Mesendoderm (in vitro differentiated cells): ENCODE results near the gene CENPS.

Experiments used
- DNase-seq: peaks from one replicate; pipeline ENCODE4 v3.0.0; 2013
- H2AK5ac ChIP-seq: 2 replicates; pipeline ENCODE4 v1.6.1; 2013; ENCODE audit warnings: low read length, inconsistent platforms
- H2BK120ac ChIP-seq: 2 replicates; pipeline ENCODE4 v1.6.1; 2013; ENCODE audit warnings: low read depth, mild to moderate bottlenecking, low read length, moderate library complexity, mixed read lengths
- H2BK15ac ChIP-seq: replicated peaks from 2 replicates; pipeline ENCODE4 v1.6.1; 2013; ENCODE audit warnings: low read depth, mild to moderate bottlenecking, moderate library complexity
- H2BK5ac ChIP-seq: 2 replicates; pipeline ENCODE4 v1.6.1; 2013; ENCODE audit warnings: low read length, inconsistent platforms
- H3K18ac ChIP-seq: 2 replicates; pipeline ENCODE4 v1.6.1; 2013; ENCODE audit warnings: mild to moderate bottlenecking, low read length, mixed read lengths
- H3K23ac ChIP-seq: one replicate; pipeline ENCODE4 v1.6.1; 2013; ENCODE audit warnings: low read length
- H3K27ac ChIP-seq: 2 replicates; pipeline ENCODE4 v1.5.1; 2013; ENCODE audit warnings: low read depth, mild to moderate bottlenecking, inconsistent platforms, low read length, moderate library complexity
- H3K27me3 ChIP-seq: 2 replicates; pipeline ENCODE4 v1.6.1; 2013; ENCODE audit warnings: low read length, control low read depth, mild to moderate bottlenecking, inconsistent platforms; ENCODE audit not compliant: insufficient read depth, poor library complexity
- H3K36me3 ChIP-seq: 2 replicates; pipeline ENCODE4 v1.6.1; 2013; ENCODE audit warnings: low read length, inconsistent platforms; ENCODE audit not compliant: control insufficient read depth, insufficient read depth
- H3K4ac ChIP-seq: one replicate; pipeline ENCODE4 v1.6.1; 2013; ENCODE audit warnings: low read depth, mild to moderate bottlenecking, low read length, moderate library complexity
- H3K4me1 ChIP-seq: 2 replicates; pipeline ENCODE4 v1.6.1; 2013; ENCODE audit warnings: low read depth, low read length, inconsistent platforms; ENCODE audit not compliant: control insufficient read depth
- H3K4me2 ChIP-seq: 2 replicates; pipeline ENCODE4 v1.6.1; 2013; ENCODE audit warnings: low read length
- H3K4me3 ChIP-seq: 2 replicates; pipeline ENCODE4 v1.5.1; 2013; ENCODE audit warnings: mild to moderate bottlenecking, low read length
- H3K56ac ChIP-seq: one replicate; pipeline ENCODE4 v1.6.1; 2013; ENCODE audit warnings: low read length
- H3K79me1 ChIP-seq: 2 replicates; pipeline ENCODE4 v1.6.1; 2013; ENCODE audit warnings: low read length, inconsistent platforms
- H3K79me2 ChIP-seq: 2 replicates; pipeline ENCODE4 v1.6.1; 2013; ENCODE audit warnings: mild to moderate bottlenecking, low read length; ENCODE audit not compliant: control insufficient read depth, insufficient read depth
- H3K9ac ChIP-seq: 2 replicates; pipeline ENCODE4 v1.6.1; 2013; ENCODE audit warnings: low read length, inconsistent platforms
- H4K5ac ChIP-seq: one replicate; pipeline ENCODE4 v1.6.1; 2013; ENCODE audit warnings: low read length
- H4K8ac ChIP-seq: one replicate; pipeline ENCODE4 v1.6.1; 2013; ENCODE audit warnings: low read depth, mild to moderate bottlenecking, control low read depth, low read length, moderate library complexity
- WGBS: extraction: QIAGEN DNeasy Blood & Tissue Kit; methylation state at CpG from one replicate; pipeline ENCODE4 v1.1.7; 2013; ENCODE audit warnings: low lambda C conversion rate, missing lambda C conversion rate; ENCODE audit not compliant: insufficient coverage; ENCODE audit errors: extremely low coverage; 5-methylcytosine and 5-hydroxymethylcytosine counted together

The CENPS gene

DNA sequence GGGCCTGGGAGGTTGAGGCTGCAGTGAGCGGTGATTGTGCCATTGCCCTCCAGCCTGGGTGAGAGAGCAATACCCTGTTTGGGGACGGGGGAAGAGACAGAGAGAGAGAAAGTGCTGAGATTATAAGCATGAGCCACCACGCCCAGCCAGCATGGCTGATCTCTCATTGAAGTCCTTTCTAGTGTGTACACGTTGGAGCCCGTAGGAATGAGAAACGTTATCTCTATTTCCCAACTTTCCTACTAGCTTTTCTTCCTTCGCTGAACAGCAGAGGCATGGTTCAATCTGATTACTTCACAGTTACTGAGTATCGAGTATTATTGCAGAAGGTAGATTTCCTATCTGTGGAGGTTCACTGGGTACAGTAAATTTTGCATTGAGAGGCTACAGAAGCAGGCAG, 49.1 kb downstream of the CENPS start:
- no peaks in the 10 kb centered on the region for H3K4me1 ChIP-seq
- H3K36me3 ChIP-seq, result no peaks in the 10 kb centered on the region
- H2AK5ac ChIP-seq, result no peak overlapping the region
- no peak overlapping the region for H3K4me2 ChIP-seq
- no peak overlapping the region for H3K18ac ChIP-seq
- no peak overlapping the region for H4K8ac ChIP-seq
- no peaks in the 10 kb centered on the region for H3K27me3 ChIP-seq
- peaks cover 20% of the 10 kb centered on the region for H3K79me2 ChIP-seq
- H3K9ac ChIP-seq, result no peak overlapping the region
- H3K4ac ChIP-seq, result no peak overlapping the region
- no peak overlapping the region for H3K27ac ChIP-seq
- no peak overlapping the region for H3K23ac ChIP-seq
- H2BK120ac ChIP-seq, result no peak overlapping the region
- H2BK15ac ChIP-seq, result no peak overlapping the region
- no peak overlapping the region for H3K4me3 ChIP-seq
- no peak for DNase-seq
- no peak overlapping the region for H4K5ac ChIP-seq
- peaks cover 8% of the 10 kb centered on the region for H3K79me1 ChIP-seq
- H3K56ac ChIP-seq, result no peak overlapping the region
- no peak overlapping the region for H2BK5ac ChIP-seq
- no CpG with 5 or more reads among the region's 8 CpGs for WGBS

DNA sequence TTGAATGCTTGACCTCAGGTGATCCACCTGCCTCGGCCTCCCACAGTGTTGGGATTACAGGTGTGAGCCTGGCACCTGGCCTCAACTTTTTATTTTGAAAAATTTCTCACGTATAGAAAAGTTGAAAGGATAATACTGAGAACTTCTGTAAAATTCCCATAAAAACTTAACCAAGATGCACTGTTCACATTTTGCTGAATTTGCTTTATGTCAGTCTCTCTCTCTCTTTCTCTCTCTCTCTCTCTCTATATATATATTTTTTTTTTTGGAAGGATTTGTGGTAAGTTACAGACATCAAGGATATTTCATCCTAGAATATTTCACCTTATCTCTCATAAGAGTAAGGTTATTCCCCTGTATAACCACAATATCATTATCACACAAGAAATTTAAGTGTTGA, 50.4 kb downstream of the CENPS start:
- Histone ChIP-seq H3K23ac (no peak overlapping the region), H2BK5ac (no peak overlapping the region), H4K8ac (no peak overlapping the region), H2AK5ac (no peak overlapping the region), H3K4me3 (no peak overlapping the region), H3K18ac (no peak overlapping the region), H4K5ac (no peak overlapping the region), H3K9ac (no peak overlapping the region), H3K79me1 (peaks cover 10% of the 10 kb centered on the region), H3K79me2 (peaks cover 23% of the 10 kb centered on the region), H3K4me1 (no peaks in the 10 kb centered on the region), H3K27ac (no peak overlapping the region), H3K56ac (no peak overlapping the region), H2BK15ac (no peak overlapping the region), H3K4ac (no peak overlapping the region), H3K27me3 (no peaks in the 10 kb centered on the region), H3K36me3 (no peaks in the 10 kb centered on the region), H2BK120ac (no peak overlapping the region), H3K4me2 (no peak overlapping the region)
- no peak for DNase-seq
- WGBS, result no CpG with 5 or more reads among the region's 2 CpGs

DNA sequence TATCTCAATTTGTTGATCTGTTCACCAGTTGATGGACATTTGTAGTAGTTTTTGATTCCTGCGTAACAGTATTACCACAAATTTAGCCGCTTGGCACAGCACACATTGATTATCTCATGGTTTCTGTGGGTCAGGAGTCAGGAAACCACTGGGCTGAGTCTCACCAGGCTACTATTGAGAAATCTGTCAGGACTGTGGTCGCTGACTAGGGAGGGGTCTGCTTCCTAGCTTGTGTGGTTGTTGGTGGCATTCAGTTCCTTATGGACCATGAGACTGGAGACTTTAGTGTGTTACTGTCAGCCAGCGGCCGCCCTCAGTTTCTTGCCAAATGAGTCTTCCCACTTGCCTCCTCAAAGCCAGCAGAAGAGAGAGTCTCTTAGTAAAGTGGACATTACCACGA, 54.3 kb downstream of the CENPS start:
- Histone ChIP-seq H3K56ac (no peak overlapping the region), H2AK5ac (no peak overlapping the region), H3K23ac (no peak overlapping the region), H3K4me2 (no peak overlapping the region), H3K79me2 (peaks cover 12% of the 10 kb centered on the region), H4K8ac (no peak overlapping the region), H3K18ac (no peak overlapping the region), H3K27me3 (no peaks in the 10 kb centered on the region), H3K4me1 (no peaks in the 10 kb centered on the region), H2BK15ac (no peak overlapping the region), H3K4ac (no peak overlapping the region), H4K5ac (no peak overlapping the region), H3K27ac (no peak overlapping the region), H3K9ac (no peak overlapping the region), H3K36me3 (no peaks in the 10 kb centered on the region), H3K79me1 (peaks cover 5% of the 10 kb centered on the region), H2BK5ac (no peak overlapping the region), H3K4me3 (no peak overlapping the region), H2BK120ac (no peak overlapping the region)
- DNase-seq, result no peak
- no CpG with 5 or more reads among the region's 6 CpGs for WGBS

DNA sequence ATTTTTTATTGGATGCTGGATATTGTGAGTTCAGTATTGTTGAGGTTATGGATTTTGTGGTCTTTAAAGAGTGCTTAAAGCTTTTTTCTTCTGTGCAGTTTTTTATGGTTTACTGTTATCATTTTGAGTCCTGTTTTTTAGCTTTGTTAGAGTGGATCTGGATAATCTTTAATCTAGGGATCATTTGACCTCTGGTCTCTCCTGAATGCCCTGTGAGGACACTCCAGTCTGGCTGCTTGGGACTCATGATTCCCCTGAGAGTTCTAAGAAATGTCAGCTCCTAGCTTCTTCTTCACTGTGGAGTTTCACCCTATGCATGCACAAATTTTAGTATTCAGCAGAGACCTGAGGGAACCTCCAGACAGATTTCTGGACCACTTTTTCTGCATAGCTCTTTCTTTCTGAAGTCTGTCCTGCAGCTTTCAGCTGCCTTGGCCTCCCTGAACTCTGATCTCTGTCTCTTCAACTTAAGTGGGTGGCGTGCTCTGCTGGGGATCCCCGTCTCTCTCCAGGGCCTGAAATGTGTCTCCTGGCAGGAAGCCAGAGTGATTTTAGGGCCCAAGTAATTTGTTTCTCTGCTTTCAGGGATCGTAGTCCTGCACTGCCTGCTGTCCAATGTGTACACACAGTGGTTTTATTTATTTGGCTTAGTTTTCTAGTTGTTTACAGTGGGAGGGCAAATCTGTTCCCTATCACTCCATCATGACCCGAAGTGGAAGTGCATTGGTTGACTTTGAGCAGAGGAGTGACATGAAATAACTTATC, 59.2 kb downstream of the CENPS start:
- no peak overlapping the region for H3K4me3 ChIP-seq
- H3K18ac ChIP-seq, result no peak overlapping the region
- no peak overlapping the region for H3K56ac ChIP-seq
- no peaks in the 10 kb centered on the region for H3K4me1 ChIP-seq
- H3K27ac ChIP-seq, result no peak overlapping the region
- H3K79me2 ChIP-seq, result peaks cover 21% of the 10 kb centered on the region
- H4K5ac ChIP-seq, result no peak overlapping the region
- peaks cover 14% of the 10 kb centered on the region for H3K79me1 ChIP-seq
- no peak overlapping the region for H3K4ac ChIP-seq
- H4K8ac ChIP-seq, result no peak overlapping the region
- no peak overlapping the region for H2BK5ac ChIP-seq
- no peak overlapping the region for H3K9ac ChIP-seq
- no peaks in the 10 kb centered on the region for H3K36me3 ChIP-seq
- H2BK15ac ChIP-seq, result no peak overlapping the region
- WGBS, result no CpG with 5 or more reads among the region's 4 CpGs
- H3K23ac ChIP-seq, result no peak overlapping the region
- no peak for DNase-seq
- no peaks in the 10 kb centered on the region for H3K27me3 ChIP-seq
- H3K4me2 ChIP-seq, result no peak overlapping the region
- no peak overlapping the region for H2AK5ac ChIP-seq
- no peak overlapping the region for H2BK120ac ChIP-seq

DNA sequence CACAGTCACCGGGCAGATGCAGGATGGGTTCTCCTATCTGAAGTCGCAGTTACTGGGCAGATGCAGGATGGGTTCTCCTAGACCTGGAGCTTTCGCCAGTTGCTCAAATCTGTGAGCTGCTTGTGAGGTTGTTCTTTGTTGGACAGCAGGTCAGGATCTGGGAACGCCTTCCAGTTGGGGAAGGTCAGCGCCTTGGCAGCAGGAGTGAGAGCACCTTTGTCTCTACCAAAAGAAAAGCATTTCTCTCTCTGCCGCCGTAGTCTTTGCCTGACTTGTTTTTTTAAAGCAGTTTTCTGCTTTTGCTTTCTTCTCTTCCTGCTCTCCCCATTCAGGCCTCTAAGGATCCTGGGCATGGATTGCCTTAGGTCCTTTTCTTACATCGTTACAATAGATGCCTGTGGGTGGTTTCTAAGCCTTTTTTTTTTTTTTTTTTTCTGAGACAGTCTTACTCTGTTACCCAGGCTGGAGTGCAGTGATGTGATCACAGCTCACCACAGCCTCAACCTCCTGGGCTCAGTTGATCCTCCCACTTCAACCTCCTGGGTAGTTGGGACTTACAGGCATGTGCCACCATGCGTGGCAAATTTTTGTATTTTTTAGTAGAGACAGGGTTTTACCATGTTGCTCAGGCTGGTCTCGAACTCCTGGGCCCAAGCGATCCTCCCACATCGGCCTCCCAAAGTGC, 60.2 kb downstream of the CENPS start:
- no peak overlapping the region for H3K23ac ChIP-seq
- peaks cover 14% of the 10 kb centered on the region for H3K79me1 ChIP-seq
- DNase-seq, result no peak
- H3K4me1 ChIP-seq, result peaks cover 2% of the 10 kb centered on the region
- no peak overlapping the region for H3K27ac ChIP-seq
- H3K79me2 ChIP-seq, result peaks cover 17% of the 10 kb centered on the region
- no peak overlapping the region for H3K4me2 ChIP-seq
- H4K5ac ChIP-seq, result no peak overlapping the region
- H3K9ac ChIP-seq, result no peak overlapping the region
- no peaks in the 10 kb centered on the region for H3K36me3 ChIP-seq
- no CpG with 5 or more reads among the region's 12 CpGs for WGBS
- no peak overlapping the region for H2AK5ac ChIP-seq
- H3K4me3 ChIP-seq, result no peak overlapping the region
- no peak overlapping the region for H3K4ac ChIP-seq
- H3K27me3 ChIP-seq, result no peaks in the 10 kb centered on the region
- H2BK15ac ChIP-seq, result no peak overlapping the region
- H2BK120ac ChIP-seq, result no peak overlapping the region
- no peak overlapping the region for H4K8ac ChIP-seq
- no peak overlapping the region for H3K18ac ChIP-seq
- no peak overlapping the region for H3K56ac ChIP-seq
- no peak overlapping the region for H2BK5ac ChIP-seq
